Measurements from ENCODE around the gene DMTF1.
"Not testable (repeated sequence)": the region's sequence is repeated elsewhere in the genome, so short reads cannot be mapped to it uniquely, and the experiment has no call there.

DMTF1 gene

DNA sequence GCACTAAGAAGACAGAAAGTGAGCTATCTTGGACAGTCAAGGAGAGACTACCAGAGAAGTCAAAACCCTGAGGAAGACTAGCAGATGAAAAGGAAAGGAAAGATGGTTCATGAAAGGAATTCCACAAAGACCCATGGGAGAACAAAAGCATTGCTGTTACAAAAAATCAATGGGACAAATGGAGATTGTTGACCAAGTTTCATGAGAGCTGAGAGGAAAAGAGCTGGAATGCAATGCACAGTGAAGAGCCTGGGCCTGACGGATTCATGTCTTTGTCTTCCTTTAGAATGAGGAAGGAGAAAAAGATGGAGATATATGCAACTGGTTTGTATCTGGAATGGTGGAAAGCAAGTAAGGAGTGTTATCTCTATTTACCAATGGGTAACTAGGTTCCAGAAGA, 50.0 kb downstream of the DMTF1 start:
- no peak for DNase-seq

DNA sequence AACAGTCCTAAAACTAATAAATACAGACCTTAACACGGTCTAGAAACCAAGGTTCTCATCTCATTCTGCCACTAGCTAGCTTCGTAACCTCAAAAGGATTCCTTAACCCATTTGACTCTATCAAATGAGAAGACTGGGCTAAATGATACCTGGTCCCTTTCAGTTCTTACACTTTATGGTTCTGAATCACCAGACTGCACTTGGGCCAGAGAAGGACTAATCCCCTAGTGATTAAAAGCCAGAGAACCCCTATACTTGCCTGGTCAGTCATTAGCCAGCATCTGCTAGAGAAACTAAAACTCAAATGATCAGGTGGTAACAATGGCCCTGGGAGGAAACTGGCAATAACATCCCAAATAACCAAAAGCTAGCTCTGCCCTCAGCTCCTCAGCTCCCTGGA, 50.5 kb downstream of the DMTF1 start:
- DNase-seq: no peak

DNA sequence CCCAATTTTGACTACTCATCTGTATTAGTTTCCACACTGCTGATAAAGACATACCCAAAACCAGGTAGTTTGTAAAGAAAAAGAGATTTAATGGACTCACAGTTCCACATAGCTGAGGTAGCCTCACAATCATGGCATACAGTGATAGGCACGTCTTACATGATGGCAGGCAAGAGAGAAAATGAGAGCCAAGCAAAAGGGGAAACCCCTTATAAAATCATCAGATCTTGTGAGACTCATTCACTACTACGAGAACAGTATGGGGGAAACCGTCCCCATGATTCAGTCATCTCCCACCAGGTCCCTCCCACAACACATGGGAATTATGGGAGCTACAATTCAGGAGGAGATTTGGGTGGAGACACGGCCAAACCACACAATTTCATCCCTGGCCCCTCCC, 51.7 kb downstream of the DMTF1 start:
- not testable (repeated sequence) for DNase-seq

DNA sequence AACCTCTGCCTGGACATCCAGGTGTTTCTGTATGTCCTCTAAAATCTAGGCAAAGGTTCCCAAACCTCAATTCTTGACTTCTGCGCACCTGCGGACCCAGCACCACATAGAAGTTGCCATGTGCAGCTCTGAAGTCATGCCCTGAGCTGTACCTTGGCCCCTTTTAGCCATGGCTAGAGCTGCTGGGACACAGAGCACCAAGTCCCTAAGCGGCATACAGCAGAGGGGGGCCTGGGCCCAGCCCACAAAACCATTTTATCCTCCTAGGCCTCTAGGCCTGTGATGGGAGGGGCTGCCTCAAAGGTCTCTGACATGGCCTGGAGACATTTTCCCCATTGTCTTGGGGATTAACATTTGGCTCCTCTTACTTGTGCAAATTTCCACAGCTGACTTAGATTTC, 52.7 kb downstream of the DMTF1 start:
- DNase-seq: no peak

DNA sequence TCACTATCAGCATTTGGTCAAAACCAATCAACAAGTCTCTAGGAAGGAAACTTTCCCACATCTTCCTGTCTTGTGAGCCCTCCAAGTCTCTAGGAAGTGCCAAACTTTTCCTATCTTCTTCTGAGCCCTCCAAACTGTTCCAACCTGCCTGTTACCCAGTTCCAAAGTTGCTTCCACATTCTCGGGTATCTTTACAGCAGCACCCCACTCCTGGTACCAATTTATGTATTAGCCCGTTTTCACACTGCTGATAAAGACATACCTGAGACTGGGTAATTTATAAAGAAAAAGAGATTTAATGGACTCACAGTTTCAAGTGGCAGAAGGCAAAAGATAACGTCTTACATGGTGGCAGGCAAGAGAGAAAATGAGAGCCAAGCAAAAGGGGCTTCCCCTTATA, 53.4 kb downstream of the DMTF1 start:
- not testable (repeated sequence) for DNase-seq

DNA sequence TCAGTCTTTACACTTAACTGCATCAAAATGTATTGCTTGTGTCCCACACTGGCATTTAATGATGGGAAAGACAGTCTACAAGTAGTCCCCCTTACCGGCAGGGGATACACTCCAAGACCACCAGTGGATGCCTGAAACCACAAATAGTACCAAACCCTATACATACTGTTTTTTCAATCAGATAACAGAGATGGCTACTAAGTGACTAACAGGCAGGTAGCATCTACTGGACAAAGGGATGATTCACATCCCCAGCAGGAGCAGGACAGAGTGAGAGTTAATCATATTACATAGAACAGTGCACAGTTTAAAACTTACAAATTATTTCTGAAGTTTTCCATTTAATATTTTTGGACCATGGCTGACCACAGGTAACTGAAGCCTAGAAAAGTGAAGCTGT, 54.1 kb downstream of the DMTF1 start:
- DNase-seq: no peak

DNA sequence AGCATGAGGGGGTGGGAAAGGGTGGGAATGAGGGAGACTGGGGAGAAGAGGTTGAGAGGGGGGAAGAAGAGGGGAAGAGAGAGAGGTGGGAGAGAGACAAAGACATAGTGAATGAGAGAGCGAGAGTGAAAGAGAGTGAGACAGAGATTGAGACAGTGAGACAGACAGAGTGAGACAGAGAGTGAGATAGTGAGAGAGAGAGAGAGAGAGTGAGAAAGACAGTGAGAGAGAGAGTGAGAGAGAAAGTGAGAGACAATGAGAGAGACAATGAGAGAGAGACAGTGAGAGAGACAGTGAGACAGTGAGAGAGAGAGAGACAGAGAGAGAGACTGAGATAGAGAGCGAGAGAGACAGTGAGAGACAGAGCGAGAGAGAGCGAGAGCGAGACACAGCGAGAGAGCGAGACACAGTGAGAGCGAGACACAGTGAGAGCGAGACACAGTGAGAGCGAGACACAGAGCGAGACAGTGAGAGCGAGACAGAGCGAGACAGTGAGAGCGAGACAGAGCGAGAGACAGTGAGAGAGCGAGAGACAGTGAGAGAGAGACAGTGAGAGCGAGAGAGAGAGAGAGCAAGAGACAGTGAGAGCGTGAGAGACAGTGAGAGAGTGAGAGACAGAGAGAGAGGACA, 57.2 kb downstream of the DMTF1 start:
- no peak for DNase-seq

DNA sequence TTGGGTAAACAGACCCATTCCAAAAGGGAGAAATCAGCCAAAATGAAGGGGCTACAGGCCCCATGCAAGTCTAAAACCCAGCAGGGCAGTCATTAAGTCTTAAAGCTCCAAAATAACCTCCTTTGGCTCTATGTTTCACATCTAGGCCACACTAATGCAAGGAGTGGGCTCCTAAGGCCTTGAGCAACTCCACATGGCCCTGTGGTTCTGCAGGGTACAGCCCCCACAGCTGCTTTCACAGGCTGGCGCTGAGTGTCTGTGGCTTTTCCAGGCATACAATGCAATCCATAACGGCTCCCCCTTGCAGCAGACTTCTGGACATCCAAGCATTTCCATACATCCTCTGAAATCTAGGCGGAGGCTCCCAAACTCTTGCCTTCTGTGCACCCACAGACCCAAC, 58.3 kb downstream of the DMTF1 start:
- DNase-seq: no peak

DNA sequence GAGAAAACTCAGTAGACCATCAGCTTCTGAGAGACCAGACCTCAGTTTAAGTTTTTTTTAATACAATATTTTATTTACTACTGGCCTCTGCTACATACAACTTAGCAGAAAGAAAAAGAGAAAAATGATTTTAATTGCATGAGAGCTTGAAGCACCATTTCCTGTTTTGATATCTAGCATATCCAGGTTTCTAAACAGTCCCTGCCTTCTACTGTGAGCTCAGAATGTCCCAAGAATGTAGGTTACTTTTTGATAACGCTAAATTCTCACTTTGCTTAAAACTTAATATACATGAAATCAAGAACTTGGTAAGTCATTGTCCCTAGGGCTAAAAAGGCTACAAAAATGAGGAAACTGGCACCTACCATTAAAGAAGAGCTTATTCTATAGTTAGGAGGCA, 60.2 kb downstream of the DMTF1 start:
- no peak for DNase-seq

DNA sequence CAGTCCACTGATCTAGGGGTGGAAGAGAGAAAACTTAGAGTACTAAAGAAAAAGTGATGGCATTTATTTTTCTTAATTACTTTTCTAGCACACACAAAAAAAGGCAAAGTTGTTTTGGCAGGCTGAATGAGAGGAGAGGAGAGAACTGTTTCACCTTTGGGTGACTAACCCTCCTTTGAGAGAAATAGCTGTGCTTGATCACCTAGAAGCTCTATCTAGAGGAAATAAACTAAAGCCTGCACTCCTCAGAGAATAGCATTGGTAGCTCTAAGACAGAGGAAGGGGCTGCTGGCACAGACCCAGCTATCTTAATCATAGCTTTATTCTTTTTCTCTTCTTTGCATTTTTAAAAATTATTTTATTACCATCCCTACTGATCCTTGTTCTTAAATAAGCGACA, 61.0 kb downstream of the DMTF1 start:
- no peak for DNase-seq

DNA sequence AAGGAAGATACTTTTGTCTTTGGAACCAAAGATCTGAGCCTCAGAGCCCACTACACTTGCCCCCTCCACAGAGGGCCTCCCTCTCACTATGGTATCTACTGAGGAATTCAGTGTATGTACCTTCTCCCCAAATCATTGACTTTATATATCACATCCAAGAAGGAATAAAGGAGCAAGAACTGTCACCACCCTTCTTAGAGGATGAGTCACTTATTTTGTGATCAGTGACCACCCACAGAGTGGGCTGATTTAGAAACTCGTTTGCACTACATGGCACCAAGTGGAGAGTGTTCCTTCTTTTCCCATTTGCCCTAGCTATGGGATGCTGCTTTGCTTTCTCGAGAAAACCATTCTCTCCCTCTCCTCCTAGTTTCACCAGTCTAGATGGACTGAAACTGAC, 61.6 kb downstream of the DMTF1 start:
- DNase-seq: no peak

DNA sequence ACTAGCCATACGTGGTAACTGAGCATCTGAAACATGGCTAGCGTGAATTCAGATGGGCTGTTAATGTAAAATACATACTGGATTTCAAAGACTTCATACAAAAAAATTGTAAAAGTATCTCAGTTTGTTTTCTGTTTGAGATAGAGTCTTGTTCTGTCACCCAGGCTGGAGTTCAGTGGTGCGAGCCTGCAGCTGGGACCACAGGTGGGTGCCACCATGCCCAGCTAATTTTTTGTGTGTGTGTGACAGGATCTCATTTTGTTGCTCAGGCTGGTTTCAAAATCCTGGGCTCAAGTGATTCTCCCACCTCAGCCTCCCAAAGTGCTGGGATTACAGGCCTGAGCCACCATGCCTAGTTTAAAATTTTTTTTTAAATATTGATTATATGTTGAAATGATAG, 62.8 kb downstream of the DMTF1 start:
- DNase-seq: no peak

DNA sequence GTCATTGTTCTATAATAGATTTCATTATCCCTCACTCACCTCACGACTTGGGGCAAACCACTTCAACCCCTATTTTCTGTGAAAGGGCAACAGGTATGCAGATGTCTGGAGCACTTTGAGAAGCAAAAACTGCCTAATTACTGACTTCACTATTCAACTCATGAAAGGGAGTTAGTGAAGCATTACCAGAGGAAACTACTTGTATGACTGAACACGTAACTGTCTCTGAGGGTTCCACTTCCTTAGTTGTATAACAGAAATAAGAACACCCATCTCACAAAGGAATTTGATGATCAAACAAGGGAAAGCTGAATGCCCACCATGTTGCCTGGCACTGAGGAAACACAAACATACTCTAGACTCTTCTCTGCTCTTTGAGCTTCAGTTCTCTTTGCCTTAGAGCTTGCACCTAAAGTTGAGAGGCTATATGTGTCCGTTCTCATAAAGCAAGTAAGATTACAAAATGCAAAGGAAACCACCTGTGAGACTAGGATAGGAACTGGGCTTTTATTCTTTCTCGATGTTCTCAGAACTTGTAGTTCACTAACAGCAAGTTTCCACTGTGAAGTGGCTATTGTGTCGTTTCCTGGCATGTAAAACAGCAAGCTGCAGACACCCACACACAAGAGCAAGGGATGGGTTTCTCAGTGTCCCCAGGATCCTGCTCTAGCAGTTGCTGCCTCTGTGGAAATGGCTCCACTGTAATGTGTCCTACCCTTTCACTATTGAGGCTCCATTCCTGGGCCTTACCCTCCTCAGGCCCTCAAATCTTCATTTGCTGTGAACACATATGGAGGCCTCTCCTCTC, 64.7 kb downstream of the DMTF1 start:
- no peak for DNase-seq

DNA sequence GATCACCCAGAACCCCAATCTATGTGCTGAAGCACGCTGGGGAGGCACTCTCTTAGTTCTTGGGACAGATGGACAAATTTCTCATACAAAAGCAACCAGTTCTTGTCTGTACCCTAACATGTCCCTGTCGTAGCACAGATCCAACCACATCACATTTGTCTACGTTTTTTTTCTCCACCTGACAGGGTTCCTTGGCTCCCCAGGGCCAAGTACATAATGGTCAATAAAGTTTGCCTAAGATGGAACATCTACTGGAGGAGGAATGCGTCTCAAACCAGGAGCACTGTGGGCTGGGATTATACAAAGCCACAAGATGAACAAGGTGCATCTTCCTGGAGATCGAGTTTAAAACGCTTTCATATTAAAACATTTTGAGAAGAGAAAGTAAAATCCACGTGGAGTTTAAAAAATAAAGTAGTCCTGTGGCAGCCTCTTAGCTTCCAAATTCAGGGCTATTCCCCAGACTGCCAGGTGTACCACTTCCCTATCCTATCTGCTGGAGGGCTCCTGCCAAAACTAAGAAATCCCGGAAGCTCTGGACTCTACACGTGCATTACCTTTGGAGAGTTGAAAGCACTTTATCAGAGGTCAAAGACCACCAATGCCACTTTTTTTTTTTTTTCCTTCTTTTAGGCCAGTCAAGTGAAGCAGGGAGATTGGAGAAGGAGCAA, 65.9 kb downstream of the DMTF1 start:
- no peak for DNase-seq

DNA sequence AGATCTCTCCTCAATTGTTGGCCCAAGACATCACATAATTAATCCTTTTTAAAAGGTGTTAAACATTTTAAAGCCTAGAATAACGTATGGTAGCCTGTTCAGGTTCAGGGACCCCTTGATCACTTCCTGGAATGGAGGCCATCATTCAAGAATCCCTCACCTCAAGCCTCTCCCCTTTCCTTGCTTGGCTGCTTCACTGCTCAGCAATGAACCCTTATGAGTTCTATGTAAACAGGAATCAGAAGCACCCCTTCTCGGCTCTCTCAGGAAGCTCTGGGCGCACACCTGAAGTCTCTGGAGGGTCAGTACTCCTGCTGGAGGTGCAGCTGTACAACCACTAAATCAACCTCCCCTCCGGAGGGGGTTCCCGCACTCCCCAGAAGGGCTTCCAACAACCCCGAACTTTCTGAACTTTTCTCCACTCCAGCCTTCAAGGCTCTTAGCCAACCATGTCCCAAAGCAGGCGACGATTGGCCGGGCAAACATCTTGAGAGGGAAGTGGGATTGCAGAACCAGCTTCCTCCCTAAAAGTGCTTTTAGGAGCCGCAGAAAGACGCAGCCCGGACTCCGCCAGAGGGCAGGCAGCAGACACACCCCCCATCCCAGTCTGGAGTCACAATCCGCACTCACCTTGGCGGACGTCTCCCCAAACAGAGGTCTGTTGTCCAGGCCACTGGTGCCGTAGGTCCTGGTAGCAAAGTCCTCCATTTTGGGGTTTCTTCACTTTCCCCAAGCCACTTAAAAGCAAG, 66.7 kb downstream of the DMTF1 start:
- DNase-seq: no peak

DNA sequence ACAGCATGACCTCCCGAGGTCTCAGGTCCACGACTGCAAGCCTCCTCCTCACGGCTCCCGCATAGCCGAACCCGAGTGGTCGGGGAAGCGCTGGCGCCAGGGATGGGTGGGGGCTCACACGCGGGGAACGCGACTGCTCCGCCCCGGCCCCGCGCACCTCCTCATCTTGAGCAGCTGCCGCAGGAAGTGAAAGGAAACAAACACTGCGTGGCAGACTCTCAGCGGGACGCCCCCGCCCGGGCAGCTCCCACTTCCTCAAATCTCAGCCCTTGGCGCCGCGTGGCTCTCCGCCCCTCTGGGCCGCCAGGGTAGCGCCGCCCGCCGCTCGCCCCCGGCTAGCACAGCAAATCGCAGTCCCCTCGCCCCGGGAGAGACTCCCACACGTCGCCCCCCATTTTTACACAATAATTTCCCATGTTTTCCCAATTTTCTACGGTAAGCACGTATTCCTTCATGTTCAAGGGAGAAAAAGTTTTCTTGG, 67.3 kb downstream of the DMTF1 start, which contains the start of gene TMEM243:
Gene TMEM243, minus strand, starts transcription at position 188 of the 481 bp plus-strand sequence. CDS start 229 bp downstream, outside the sequence.
- DNase-seq: no peak

DNA sequence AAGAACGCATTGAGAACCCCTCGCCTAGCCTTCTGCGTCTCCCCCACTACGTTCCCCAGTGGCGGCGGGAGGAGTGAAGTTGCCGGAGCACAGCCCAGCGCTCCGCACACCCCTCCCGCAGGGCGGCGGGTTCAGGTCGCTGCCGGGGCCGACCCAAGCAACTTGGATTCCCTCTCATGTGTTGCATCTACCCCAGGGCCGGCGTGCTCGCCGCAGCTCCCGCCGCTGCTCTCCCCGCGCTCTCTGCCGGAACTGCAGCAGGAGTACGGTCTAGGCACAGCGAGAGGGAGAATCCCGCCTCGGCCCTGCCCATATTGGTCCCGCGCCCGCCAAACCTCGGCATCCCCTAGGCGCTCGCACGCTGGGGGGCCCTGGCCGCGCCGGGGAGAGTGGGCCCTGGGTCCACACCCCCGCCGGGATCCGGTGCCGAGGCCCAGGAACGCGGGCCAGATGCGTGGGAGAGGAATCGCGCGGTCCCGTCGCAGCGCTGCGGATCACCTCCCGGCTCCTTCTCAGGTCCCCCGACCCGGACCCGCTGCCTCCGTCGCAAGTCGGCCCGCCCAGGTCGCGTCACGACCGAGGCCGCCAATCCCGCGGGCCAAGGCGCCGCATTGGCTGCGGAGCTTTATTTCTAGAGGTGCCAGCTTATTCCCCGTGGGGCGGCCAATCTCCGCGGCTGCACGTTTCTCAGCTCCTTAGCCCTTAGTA, 67.9 kb downstream of the DMTF1 start:
- peak; percentile 57 for DNase-seq

DNA sequence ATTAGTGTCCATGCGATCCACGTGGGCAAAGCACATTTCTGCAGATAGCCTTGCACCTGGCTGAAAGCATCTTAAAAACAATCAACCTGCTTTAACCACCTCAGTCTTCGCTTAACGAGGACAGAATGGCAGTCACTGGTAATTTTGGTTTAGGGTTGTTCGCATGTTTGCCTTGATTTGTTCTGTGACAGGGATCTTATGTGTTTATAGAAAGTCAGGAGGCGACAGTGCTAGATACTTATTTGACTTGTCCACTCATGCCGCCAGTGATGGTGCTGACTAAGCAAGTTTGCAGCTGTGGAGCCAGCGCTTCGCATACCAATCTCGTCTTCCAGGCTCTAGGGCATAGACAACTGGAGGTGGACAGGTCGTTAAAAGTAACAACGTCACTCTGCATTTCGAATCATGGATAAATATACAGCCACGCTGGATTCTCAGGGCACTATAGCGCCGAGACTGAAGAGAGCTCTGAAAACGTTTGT, 68.5 kb downstream of the DMTF1 start:
- no peak for DNase-seq

DNA sequence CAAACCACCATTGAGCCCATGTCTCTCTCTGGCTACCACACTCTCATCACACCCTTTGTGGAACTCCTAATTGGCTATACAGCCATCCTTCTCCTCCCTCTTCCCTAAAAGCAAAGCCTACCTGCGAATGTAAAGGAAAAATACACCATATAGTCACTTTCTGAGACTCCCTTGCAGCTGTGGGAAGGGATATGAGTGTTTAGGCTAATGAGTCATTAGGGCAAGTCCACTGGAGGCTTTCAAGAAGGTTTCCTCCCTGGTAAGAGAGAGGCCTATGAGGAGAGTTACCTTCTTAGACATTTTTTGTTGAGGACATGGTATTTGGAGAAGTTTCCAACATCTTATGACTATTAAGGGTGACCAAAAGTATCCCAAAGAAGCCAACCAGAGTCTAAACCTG, 71.4 kb downstream of the DMTF1 start:
- DNase-seq: no peak

DNA sequence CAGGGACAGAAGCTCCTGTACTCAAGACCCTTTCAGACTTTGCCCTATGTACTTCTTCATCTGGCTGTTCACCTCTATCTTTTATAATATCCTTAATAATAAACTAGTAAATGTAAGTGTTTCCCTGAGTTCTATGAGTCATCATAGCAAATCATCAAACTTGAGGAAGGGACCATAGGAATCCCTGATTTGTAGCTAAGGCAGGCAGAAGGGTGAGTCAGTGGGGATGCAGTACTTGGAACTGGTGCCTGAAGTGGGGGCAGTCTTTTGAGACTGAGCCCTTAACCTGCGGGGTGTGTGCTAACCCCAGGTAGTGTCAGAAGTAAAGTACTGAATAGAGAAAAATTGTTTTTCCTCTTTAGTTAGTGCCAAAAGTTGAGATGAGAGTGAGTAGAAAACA, 73.4 kb downstream of the DMTF1 start:
- DNase-seq: no peak

DNA sequence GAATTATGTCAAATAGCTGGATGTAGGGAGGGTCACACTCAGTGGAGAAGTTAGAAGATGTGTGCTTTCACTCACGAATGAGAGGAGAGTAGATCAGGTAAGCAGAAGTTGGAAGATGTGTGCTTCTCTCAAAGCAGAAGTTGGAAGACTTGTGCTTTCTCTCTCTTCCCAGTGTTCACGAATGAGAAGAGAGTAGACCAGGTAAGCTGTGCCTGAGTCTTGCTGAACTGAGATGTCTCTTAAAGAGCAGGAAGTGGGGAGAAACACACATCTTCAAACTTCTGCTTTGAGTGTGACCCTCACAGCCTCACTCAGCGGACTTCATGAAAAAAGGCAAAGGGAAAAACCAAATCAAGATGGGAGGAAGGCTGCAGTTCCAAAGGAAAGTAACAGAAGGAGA, 74.2 kb downstream of the DMTF1 start:
- no peak for DNase-seq

DNA sequence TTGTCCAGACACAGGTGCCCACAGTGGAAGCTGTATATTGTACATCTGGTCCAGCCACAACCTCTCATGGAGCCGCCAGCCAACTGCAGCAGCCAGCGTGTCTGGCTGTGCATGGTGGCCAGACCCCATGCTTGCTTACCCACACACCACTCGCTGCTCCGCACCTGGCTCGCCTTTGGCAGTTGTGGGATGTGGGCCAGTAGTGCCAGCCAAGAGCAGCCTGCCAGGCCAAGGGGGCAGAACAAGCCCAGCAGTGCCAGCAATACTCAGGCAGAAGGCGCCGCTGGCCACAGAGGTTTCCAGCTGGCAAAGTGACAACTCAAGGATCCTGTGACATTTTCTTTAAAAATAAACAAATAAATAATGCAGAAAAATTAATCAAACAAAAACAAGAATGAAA, 79.0 kb downstream of the DMTF1 start:
- no peak for DNase-seq
